ENCODE results near the gene BICDL1. TPM values are rescaled to one million over a fixed set of nuclear protein-coding genes. Genes with fewer than 3 reads are reported as not detected.
A peak's percentile ranks its signal among the peaks of the same experiment; 100 is the strongest.

The BICDL1 gene
- total and polyA plus RNA-seq, 2 donors (not counting 1 experiment from before 2014, with no cell fraction given): not detected

- no peak overlapping the region for H3K9ac ChIP-seq (ENCODE audit: insufficient read depth, low read length)
These were observed 129.5 kb downstream of the BICDL1 start for GRCh38 chr12:120118321-120119061.

GRCh38 chr12:120119271-120119973, 130.4 kb downstream of the BICDL1 start:
- no peaks in the 10 kb centered on the region for H4K20me1 ChIP-seq (ENCODE audit: control insufficient read depth, extremely low read depth, insufficient read depth, low read length)
- H3K9me3 ChIP-seq (ENCODE audit: control insufficient read depth, insufficient read depth, low read depth, low read length): no peaks in the 10 kb centered on the region
- peak; percentile 33 to 71 for DNase-seq (ENCODE audit: low read depth in 2 of 2)
- peak overlapping the region; percentile 32 for H3K27ac ChIP-seq (ENCODE audit: insufficient read depth, low read length)
- H3K4me1 ChIP-seq (ENCODE audit: control insufficient read depth, extremely low read depth, insufficient read depth, low read length): peaks cover 5% of the 10 kb centered on the region
- no peaks in the 10 kb centered on the region for H3K27me3 ChIP-seq (ENCODE audit: control insufficient read depth, insufficient read depth, low read length)
- H3K36me3 ChIP-seq (ENCODE audit: control insufficient read depth, insufficient read depth, low read length): no peaks in the 10 kb centered on the region
- TF ChIP-seq CTCF (conservative IDR thresholded peaks at IDR 0.05 in 1 of 2, IDR thresholded peaks at IDR 0.05 in 1 of 2; ENCODE audit: low read depth in 1 of 2, low read length in 2 of 2) (no peak), EZH2 (IDR thresholded peaks at IDR 0.05; ENCODE audit: low read length, missing control alignments) (no peak)
- no peak overlapping the region for H2AFZ ChIP-seq (ENCODE audit: low read length)
- H3K4me2 ChIP-seq (ENCODE audit: extremely low read depth, insufficient read depth, low read length): no peak overlapping the region
- H3K79me2 ChIP-seq (ENCODE audit: control insufficient read depth, insufficient read depth, low read length): peaks cover 30% of the 10 kb centered on the region
- H3K4me3 ChIP-seq (replicated peaks in 1 of 4; ENCODE audit: control extremely low read depth in 1 of 4, insufficient read depth in 1 of 4, low read depth in 3 of 4, low read length in 4 of 4): no peak overlapping the region
- no peak overlapping the region for H3K9ac ChIP-seq (ENCODE audit: insufficient read depth, low read length)

More at GRCh38 chr12:120118321-120119061, 129.5 kb downstream of the BICDL1 start:
- Histone ChIP-seq H3K4me3 (replicated peaks in 1 of 4; ENCODE audit: control extremely low read depth in 1 of 4, insufficient read depth in 1 of 4, low read depth in 3 of 4, low read length in 4 of 4) (peak overlapping the region; percentile 51 to 94 (median 83)), H4K20me1 (ENCODE audit: control insufficient read depth, extremely low read depth, insufficient read depth, low read length) (no peaks in the 10 kb centered on the region), H3K79me2 (ENCODE audit: control insufficient read depth, insufficient read depth, low read length) (peaks cover 39% of the 10 kb centered on the region), H3K9me3 (ENCODE audit: control insufficient read depth, insufficient read depth, low read depth, low read length) (no peaks in the 10 kb centered on the region), H3K4me2 (ENCODE audit: extremely low read depth, insufficient read depth, low read length) (peak overlapping the region; percentile 71), H3K4me1 (ENCODE audit: control insufficient read depth, extremely low read depth, insufficient read depth, low read length) (peaks cover 5% of the 10 kb centered on the region), H3K36me3 (ENCODE audit: control insufficient read depth, insufficient read depth, low read length) (peaks cover 2% of the 10 kb centered on the region), H2AFZ (ENCODE audit: low read length) (no peak overlapping the region), H3K27ac (ENCODE audit: insufficient read depth, low read length) (peak overlapping the region; percentile 58), H3K27me3 (ENCODE audit: control insufficient read depth, insufficient read depth, low read length) (no peaks in the 10 kb centered on the region)
- DNase-seq (ENCODE audit: low read depth in 2 of 2): peak; percentile 22 to 39
- no peak for TF ChIP-seq EZH2 (IDR thresholded peaks at IDR 0.05; ENCODE audit: low read length, missing control alignments)
- no peak for TF ChIP-seq CTCF (conservative IDR thresholded peaks at IDR 0.05 in 1 of 2, IDR thresholded peaks at IDR 0.05 in 1 of 2; ENCODE audit: low read depth in 1 of 2, low read length in 2 of 2)

- H3K79me2 ChIP-seq (ENCODE audit: control insufficient read depth, insufficient read depth, low read length): peaks cover 12% of the 10 kb centered on the region
- H3K36me3 ChIP-seq (ENCODE audit: control insufficient read depth, insufficient read depth, low read length): no peaks in the 10 kb centered on the region
- DNase-seq (ENCODE audit: low read depth in 2 of 2): no peak
- H3K9ac ChIP-seq (ENCODE audit: insufficient read depth, low read length): no peak overlapping the region
- no peaks in the 10 kb centered on the region for H4K20me1 ChIP-seq (ENCODE audit: control insufficient read depth, extremely low read depth, insufficient read depth, low read length)
- no peak overlapping the region for H3K4me2 ChIP-seq (ENCODE audit: extremely low read depth, insufficient read depth, low read length)
- H3K27me3 ChIP-seq (ENCODE audit: control insufficient read depth, insufficient read depth, low read length): no peaks in the 10 kb centered on the region
- H2AFZ ChIP-seq (ENCODE audit: low read length): no peak overlapping the region
- TF ChIP-seq EZH2 (IDR thresholded peaks at IDR 0.05; ENCODE audit: low read length, missing control alignments) (no peak), CTCF (conservative IDR thresholded peaks at IDR 0.05 in 1 of 2, IDR thresholded peaks at IDR 0.05 in 1 of 2; ENCODE audit: low read depth in 1 of 2, low read length in 2 of 2) (no peak)
- no peak overlapping the region for H3K27ac ChIP-seq (ENCODE audit: insufficient read depth, low read length)
- H3K4me3 ChIP-seq (replicated peaks in 1 of 4; ENCODE audit: control extremely low read depth in 1 of 4, insufficient read depth in 1 of 4, low read depth in 3 of 4, low read length in 4 of 4): no peak overlapping the region
- no peaks in the 10 kb centered on the region for H3K9me3 ChIP-seq (ENCODE audit: control insufficient read depth, insufficient read depth, low read depth, low read length)
- peaks cover 2% of the 10 kb centered on the region for H3K4me1 ChIP-seq (ENCODE audit: control insufficient read depth, extremely low read depth, insufficient read depth, low read length)
These were observed 132.3 kb downstream of the BICDL1 start for GRCh38 chr12:120121343-120121742.
